GM18861 (cell line): ENCODE results near the gene KHNYN.
"Not testable (repeated sequence)": the region's sequence is repeated elsewhere in the genome, so short reads cannot be mapped to it uniquely, and the experiment has no call there.

Experiments used
- ATAC-seq: cut with Tn5 transposase; IDR thresholded peaks from one replicate; pipeline ENCODE4 v1.9.1; 2021; ENCODE audit not compliant: unreplicated experiment

The KHNYN gene

DNA sequence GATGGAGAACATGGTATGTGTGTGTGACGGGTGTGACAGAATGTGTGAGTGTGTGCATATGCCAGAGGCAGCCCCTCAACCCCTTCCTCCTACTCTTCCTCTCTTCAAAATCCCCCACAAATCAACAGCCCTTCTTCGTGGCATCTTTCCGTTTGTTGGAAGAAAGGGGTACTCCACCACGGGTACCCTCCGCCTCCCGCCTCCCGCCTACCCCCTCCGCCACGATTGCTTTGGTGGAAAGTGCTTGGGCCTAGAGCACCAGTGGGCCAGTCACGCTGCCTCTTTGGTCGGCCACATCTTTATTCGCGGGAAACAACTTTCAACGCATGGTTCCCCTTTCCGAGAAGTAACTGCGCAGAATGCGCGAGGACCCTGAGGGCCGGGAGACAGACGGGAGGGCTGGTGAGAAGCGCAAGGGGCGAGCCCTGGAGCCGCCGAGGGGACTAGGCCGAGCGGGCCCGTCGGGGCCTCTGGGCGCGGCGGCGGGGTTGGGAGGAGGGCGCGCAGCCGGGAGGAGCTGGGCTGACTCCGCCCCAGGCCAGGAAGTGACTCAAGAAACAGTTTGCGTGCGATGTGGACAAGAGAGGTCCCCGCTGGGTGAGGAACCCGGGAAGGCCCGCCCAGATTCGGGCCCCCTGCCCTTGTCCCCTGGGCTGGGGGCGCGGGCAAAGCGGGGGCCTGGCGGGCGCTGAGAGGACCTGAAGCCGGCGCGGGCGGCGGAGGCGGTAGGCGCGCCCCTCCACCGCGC is at the start of gene KHNYN, which contains the start of gene CBLN3:
KHNYN (plus strand) TSS at position 560 of the 748 bp plus-strand sequence. CDS start 777 bp downstream, outside the sequence.
CBLN3 (minus strand) TSS at position 274 of the 748 bp plus-strand sequence. CDS start 614 bp downstream, outside the sequence.
- peak; percentile 72 for ATAC-seq

GRCh38 chr14:24381363-24382063 is 48.2 kb upstream of the KHNYN start:
- no peak for ATAC-seq

DNA sequence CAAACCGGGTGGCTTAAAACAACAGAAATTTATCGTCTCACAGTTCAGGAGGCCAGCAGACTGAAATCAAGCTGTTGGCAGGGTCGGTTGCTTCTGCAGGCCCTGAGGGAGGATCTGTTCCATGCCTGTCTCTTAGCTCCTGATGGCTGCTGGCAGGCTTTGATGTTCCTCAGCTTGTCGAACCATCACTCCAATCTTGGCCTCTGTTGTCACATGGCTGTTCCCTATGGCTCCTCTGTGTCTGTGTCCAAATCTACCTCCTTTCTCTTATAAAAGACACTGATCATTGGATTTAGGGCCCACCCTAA is 47.7 kb upstream of the KHNYN start:
- no peak for ATAC-seq

DNA sequence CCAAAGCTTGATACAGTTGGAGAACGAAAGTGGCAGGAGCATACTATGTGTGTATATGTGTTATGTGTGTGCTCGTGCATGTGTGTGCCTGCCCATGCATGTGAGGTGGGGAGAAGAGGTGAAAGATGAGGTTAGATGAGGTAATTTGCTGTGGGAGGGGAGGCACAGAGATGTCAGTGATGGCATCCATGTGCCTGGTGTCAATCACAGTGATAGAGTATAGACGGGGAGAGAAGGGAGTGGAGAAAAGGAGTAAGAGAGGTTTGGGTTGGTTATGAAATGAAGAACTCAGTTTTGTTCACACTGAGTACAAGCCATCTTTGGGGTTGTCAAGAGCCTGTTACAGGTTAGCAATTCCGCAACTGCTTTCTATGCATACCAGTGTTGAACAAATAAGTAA is 45.6 kb upstream of the KHNYN start:
- no peak for ATAC-seq

DNA sequence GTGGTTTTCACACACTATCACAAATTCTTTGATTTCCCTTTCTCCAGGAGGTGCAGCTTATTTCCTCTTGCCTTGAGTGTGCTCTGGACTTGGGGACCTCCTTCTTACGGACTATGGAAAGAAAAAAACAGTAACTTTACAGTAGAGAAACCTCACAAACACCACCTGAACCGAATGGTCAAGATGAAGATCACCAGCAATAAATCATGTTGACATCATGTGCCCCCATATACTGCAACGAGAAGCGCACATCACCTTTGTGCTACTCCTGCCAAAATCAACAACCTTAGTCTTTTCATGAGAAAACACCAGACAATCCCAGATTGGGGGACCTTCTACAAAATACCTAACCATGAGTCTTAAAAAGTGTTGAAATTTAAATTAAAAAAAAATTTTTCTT is 44.2 kb upstream of the KHNYN start:
- ATAC-seq: no peak

GRCh38 chr14:24387009-24387345 is 42.8 kb upstream of the KHNYN start:
- ATAC-seq: no peak

DNA sequence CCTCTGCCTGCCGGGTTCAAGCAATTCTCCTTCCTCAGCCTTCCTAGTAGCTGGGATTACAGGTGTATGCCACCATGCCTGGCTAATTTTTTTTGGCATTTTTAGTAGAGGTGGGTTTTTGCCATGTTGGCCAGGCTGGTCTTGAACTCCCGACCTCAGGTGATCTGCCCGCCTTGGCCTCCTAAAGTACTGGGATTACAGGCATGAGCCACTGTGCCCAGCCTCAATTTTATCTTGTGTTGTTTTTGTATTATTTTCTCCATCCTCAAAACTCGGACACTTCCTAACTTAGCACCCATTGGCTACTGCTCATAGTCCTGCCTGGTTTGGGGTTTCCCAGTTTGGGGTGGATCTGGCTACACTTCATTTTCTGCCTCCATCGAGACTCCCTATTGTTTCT is 42.2 kb upstream of the KHNYN start:
- ATAC-seq: not testable (repeated sequence)

DNA sequence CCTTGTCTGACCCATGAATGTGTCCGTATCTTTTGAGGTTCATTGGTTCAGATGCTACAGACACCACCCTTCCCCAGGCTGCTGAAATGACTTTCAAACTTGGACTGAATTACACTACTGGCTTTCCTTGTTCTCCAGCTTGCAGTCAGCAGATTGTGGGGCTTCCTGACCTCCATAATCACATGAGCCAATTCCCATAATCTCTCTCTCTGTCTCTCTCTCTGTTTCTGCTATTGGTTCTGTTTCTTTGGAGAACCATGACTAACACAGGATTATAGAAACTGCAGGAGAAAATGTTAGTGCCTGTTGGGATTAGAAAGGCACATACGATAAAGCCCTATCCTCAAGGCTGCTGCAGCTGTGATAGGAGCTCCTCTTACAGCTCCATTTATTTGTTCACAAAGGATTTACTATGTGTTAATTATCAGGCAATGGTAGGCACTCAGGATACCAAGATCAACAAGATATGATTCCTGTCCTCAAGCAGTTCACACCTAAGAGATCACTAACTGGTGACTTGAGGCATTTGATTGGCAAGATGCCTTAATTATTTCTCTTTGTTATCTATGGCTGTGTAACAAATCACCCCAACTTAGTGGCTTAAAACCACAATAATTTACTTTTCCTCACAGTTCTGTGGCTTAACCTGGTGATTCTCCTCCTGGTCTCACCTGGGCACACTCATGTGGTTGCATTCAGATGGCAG is 41.1 kb upstream of the KHNYN start:
- no peak for ATAC-seq

GRCh38 chr14:24389226-24389848 is 40.4 kb upstream of the KHNYN start:
- ATAC-seq: no peak

- ATAC-seq: no peak
Observed at GRCh38 chr14:24390701-24391468, 38.9 kb upstream of the KHNYN start.

DNA sequence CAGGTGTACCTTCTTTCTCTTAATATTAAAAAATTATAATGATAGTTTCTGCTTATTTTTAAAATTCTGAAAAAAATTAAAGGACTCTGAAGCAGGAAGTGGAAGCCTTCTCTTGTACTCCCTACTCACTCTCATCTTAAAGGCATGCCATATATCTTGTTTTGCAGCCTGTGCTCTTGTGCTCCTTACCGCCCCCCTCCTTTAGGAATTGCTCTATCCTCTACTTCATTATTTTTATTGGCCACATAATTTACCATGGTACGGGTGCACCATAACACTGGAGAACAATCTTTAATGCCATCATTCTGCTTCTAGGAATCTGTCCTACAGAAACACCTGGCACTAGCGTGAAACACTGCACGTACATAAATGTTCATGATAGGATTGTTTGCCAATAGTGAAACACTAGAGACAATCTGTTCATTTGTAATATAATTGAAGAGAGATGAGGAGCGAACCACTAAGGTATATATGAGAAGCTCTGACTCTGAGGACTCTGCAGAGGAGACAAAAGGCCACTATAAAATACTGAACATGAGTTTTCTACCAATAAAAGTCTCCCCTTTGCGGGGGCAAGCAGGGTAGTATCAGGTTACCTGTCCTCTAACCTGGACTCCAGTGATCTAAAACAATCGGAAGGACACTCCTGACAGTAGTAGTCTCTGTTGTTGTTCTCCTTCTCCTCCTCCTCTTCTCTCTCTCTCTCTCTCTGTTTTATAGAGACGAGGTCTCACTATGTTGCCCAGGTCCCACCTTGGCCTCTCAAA is 37.2 kb upstream of the KHNYN start:
- ATAC-seq: no peak

DNA sequence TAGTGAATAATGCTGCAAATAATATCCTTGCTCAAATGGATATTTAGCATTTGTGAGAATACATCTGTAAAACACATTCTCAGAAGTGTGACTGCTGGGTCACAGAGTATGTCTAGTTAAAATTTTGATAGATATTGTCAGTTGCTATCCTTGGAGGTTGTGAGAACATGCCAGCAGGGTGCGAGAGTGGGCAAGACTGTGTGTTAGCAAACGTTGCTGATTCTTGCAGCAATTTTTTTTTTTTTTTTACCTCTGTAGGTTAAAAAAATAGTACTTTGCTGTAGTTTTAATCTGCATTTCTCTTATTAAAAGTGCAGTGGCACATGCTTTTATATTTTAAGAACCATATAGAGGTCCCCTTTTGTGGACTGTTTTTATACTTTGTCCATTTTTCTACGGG is 35.5 kb upstream of the KHNYN start:
- no peak for ATAC-seq

DNA sequence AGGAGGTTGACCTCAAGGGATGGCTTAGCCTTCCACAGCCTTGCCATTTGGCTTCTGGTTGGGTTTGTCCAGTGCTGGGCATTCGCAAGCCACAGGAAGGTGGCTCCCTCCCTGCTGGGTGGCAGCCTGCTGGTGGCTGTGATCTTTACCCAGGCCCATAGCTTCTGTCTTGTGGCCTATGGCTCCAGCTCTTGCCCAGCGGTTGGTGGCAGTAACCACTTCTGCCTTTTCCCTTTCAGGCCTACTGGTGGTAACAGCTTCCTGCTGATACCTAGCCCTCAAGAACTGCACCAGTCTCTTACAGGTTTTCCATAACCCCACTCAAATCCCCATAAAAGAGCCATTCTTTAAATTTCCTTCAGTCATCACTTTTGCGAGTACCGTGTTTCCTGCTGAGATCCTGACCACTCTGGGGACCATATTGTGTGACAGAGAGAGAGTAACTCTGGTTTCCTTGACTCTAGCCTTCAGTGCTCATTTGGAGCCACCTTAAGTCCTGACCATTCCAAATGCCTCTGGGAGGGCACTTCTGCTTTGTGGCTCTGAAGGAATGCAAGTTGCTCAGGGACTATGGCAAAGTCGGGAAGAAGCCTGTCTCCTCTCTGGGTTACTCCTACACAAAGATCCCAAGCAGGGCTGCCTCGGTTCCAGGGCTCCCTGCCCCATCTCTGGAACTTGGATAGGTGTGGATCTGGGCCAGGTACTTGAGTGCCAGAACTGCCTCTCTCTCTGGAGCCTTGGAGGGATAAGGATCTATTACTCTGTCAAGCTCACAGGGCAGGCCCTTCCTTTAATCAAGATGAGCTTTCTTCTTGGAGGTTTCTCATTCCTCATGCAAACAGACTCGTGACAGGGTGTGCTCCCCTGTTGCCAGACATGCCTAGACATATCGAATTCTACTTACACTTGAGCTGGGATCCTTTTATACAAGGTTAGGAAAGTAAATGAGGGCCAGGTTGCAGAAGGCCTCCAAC is 33.9 kb upstream of the KHNYN start:
- ATAC-seq: no peak

DNA sequence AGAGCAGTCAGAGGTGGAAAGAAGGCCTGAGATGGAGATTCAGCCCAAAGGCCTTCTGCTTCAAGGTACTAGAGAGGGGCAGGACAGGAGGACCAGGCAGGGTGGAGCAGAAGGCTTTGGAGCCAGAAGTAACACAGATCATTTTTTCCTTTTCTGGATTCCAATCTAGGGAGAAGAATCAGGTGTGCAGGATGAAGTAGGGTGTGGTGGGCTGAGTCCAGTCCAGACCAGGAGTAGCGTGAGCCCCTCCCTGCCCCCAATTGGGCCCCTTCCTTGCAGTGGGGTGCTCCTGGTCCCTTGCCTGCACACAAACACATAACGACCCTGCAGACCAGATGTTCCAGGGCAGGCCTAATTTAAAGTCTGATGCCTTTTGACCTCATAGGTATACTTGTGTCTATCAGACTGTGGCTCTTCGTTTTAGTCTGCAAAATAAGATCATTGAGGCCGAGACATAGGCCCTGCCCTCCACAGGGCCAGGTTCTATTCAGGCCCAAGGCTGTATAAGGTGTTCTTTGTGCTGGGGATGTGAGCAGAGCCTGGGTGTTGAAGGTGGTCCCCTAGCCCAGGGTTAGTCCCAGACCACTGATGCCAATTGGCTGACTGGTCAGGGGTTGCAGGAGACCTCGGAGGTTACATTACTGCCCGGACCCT is 32.0 kb upstream of the KHNYN start:
- no peak for ATAC-seq

DNA sequence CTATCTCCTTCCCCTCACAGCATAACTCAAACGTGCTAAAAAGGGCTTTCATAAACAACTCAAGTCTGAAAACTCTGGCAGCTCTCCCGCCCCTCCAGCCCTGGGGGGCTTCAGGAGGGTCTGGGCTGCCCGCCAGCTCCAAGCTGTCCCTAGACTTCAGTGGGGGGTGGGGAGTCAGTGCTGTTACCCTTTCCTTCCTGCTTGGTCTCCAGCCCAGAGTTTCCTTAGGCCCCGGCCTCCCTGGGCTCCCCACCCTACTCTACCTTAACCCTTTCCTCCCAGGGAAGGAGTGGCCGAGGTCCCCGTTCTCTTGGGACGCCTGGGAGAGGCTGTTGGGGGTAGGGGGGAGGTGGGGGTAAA is 31.5 kb upstream of the KHNYN start:
- no peak for ATAC-seq

DNA sequence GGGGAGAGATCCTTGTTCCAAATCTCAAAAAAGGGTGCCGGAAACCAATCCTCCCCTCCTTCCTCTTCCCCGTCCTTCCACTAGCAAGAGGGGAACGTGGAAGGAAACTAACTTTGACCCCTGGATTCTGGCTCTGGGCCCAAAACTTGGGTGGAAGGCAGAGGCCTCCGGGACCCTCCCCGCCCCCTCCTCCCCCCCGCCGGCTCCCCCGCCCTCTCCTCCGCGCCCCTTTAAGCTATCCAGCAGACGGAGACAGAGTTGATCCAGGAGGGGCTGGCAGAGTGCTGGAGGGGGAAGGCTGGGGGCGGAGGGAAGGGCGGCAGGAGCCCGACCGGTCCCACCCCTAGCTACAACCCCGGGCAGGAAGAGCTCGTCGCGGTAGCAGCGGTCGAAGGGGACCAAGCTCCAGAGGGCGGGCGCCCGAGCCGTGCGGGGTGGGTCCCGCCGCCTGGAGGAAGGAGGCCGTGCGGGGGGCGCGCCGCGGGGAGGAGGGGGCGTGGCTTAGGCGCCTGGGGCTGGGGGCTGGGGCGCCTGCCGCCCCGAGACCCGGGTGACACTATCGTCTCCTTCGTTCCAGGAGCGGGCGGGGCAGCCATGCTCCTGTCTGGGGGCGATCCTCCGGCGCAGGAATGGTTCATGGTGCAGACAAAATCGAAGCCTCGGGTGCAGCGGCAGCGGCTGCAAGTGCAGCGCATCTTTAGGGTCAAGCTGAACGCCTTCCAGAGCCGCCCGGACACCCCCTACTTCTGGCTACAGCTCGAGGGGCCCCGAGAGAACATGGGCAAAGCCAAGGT is 30.9 kb upstream of the KHNYN start, which contains the start of gene NYNRIN:
NYNRIN (plus strand) TSS at position 351 of the 794 bp plus-strand sequence; CDS start at position 595, 244 bp downstream.
- ATAC-seq: no peak

GRCh38 chr14:24399447-24399822 is 30.3 kb upstream of the KHNYN start:
- ATAC-seq: no peak
